Daoy (cell line): ENCODE data around the gene MON1B. TPM values are rescaled to one million over a fixed set of nuclear protein-coding genes. Genes with fewer than 3 reads are reported as not detected.
A peak's percentile ranks its signal among the peaks of the same experiment; 100 is the strongest.
"Not testable (repeated sequence)": the region's sequence is repeated elsewhere in the genome, so short reads cannot be mapped to it uniquely, and the experiment has no call there.

Source experiments
- DNase-seq: peaks from one replicate; pipeline ENCODE4 v3.0.0-alpha.2; 2015; ENCODE audit warnings: low read depth
- total RNA-seq: library from RNA; depleted of rRNA; stranded (reverse); fragments of >200 nt; shearing (Covaris generic); gene quantifications from 2 replicates; pipeline ENCODE4 v1.2.3, GENCODE V29; 2014; rRNA removed

The MON1B gene
- 5.7 and 5.8 TPM in 2 replicates for total RNA-seq

DNA sequence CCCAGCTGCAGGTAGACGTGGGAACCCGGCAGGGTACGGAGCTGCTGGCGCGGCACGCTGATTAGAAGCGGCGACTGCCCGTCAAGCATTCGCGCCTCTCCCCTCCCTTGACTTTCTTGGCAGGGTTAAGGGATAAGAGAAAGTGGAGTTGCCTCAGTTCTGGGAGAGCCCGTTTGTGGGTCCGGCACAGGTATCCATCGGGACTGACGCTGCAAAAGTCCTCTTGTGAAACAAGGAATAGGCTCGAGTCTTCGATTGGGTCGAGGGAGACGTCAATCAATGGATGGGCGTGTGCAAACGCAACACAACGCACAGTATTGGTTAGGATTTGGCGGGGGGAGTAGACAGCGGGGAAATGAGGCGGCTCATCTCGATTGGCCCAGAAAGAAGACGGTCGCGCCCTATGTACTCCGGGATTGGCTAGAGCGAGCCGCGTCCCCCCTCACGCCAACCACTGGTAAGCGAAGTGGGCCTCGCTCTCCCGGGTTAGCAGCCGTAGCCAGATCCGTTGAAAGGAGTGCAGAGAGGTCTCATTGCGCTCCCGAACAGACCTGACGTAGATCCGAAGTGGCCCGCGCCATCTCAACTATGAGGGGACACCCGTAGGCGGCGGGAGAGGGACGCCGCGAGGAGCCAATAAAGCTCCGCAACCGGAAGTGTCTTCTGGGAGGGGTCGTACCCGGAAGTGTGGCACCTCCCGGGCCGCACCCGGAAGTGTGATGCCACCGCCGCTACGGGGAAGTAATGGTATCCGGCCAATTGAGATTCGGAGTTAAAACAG lies at the start of gene MON1B:
Gene MON1B, plus strand, starts transcription at position 713 of the 781 bp plus-strand sequence. CDS start 296 bp downstream, outside the sequence.
- DNase-seq: peak; percentile 98

DNA sequence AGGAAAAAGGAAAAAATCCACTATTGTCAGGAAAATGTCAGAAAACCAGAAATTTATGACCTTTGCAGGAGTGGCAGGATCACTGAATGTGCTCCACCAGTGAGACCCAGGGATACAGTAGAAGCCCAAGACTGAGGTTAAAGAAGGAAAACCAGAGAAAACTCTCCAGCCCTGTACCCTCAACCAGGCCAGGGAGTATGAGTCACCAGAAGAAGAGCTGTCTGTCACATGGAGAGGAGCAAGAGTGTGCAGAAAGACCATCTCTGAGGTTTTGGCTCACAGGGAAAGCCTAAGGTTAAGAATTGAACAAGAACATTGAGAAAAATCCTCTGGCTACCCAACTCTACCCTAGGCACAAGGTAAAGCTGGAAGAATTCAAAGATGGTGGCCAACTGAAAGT lies 47.6 kb upstream of the MON1B start:
- peak; percentile 5 for DNase-seq

DNA sequence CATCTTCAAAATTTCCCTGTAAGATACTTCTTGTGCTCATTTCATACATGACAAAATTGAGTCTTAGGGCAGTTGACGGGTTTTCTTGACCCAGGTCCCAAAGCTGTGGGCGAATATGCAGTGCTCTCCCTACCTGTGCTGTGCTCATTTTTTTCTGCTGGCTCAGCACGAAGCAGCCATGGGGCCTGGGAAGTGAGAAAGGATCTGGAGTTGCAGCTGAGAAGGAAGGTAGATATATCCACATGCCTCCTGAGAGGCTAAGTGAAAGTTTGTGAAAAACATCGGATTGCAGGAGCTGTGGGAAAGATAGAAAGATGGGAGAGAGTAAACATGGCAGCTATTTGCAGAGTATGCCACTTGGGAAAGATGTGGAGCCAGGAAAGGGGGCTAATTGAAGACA lies 42.9 kb upstream of the MON1B start:
- DNase-seq: no peak

DNA sequence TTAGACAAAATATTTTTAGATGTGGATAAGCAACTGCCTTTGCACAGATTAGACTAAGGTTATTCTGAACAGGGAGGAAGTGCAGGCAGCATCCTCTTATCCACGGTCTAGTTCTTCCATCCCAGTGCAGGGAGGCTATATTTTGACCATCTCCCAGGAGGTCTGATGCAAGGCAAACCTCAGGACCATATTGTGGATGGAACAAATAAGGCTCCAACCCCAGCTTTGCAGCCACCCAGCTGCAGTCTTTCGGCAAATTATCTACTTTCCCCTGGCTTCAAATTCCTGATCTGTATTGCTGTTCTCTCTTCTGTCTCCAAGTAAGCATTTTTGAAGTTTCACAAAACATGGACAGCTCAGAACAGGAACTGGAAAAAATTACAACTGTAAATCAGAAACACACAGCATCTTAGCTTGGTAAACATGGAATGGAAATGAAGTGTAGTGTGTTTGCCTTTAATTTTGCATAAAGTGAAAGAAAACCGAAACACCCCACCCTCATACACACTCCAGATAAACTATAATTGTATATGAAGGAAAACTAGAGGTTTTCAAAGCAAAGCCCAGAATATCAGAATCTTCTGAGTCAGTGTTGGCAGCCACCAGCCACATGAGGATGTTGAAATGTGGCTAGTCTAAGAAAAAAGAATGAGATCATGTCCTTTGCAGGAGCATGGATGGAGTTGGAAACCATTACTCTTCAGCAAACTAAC lies 33.5 kb upstream of the MON1B start:
- DNase-seq: no peak

DNA sequence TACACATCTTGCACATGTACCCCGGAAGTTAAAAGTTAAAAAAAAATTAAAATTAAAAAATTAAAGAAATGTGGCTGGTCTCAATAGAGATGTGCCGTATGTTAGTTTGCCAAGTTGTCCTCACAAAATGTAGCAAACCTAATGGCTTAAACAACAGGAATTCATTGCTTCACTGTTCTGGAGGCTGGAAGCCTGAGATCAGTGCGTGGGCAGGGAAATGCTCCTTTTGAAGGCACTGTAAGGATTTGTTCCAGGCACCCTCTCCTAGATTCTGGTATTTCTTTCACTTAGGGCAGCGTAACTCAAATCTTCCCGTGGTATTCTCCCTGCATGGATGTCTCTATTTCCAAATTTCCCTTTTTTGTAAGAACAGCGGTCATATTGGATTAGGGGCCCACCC lies 32.7 kb upstream of the MON1B start:
- DNase-seq: no peak

DNA sequence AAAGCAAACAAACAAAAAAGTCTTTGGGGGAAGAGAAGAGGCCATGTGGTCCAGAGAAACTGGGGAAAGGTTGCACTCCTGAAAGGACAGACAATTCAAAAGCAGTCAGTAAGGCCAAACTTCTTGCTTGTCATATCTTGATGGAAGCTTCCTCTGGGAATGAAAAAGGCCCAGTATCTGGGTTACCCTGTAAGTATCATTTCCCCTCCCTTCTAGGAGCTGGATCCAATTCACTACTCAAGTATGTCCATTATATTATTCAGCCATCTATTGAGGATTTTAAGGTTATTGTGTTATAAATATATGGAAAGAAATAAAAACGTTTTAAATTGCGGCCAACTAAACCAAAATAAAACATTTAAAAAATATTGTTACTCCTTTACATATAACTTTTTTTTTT lies 26.0 kb upstream of the MON1B start:
- no peak for DNase-seq

DNA sequence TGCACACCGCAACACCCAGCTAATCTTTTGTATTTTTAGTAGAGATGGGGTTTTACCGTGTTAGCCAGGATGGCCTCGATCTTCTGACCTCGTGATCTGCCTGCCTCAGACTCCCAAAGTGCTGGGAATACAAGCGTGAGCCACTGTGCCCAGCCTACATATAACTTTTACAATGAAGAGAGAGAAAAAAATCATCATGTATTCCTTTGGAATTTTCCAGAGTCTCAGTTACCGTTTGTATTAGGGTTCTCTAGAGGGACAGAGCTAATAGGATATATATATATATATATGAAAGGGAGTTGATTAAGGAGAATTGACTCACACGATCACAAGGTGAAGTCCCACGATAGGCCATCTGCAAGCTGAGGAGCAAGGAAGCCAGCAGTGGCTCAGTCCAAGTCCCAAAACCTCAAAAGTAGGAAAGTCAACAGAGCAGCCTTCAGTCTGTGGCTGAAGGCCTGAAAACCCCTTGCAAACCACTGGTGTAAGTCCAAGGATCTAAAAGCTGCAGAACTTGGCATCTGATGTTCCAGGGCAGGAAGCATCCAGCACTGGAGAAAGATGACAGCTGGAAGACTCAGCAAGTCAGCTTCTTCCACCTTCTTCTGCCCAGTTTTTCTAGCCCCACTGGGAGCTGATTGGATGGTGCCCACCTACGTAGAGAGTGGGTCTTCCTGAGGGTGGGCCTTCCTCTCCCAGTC lies 25.3 kb upstream of the MON1B start:
- not testable (repeated sequence) for DNase-seq

DNA sequence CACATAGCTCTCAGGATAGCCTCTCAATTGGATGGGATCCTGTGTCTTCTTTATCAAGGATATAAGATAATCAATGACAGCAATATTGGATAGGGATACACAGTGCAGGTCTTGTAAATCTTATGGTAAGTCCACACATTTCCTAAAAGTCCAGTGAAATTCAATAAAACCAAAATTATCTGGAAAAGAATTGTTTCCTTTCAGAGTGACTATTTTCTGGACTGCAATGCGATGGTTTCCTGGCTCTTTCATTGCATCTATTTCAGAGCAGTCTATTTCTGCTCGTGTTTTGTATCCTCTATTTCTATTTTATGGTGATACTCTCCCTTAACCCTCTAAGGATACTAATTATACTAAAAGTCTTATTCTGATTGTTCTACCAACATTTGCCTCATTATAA lies 24.3 kb upstream of the MON1B start:
- no peak for DNase-seq

DNA sequence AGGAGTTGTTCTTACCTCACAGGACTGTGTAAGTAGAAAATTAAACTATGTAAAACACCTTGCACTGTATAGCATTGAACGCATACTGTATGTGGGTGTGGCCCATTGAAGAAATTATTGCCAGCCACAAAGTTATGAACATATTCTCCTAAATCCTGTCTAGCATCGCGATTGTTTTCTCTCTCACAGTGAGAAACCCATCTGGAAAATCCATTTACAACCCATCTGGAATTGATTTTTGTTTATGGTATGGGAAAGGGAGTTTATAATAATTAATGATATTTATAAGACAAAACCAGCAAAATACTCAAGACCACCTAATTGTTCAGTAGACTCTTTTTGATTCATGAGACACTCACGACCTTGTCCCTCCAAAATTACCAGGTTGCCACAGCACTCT lies 22.1 kb upstream of the MON1B start:
- no peak for DNase-seq

DNA sequence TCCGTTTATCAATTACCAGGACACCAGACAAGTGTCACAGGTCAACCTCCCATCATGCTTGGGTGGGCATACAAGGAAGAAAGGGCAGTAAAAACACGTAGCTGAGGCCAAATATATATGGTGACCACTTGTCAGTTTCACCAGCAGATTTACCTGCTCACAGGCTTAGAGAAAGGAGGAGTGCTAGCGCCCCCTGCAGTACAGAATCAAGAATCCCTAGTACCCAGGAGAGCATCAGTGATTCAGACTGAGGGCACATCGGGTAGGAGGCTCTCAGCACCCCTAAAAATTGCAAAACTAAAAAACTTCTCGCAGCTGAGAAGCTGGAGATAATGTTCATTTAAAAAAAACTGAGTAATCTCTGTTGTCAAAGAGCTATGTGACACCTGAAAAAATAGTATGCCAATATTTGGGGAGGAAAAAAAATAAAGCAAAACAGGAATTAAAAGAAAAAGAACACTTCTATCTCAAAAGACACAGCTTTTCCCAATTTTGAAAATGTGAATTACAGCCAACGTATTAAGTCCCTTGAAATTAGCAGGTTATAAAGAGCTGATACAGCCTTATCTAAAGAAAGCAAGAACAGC lies 21.2 kb upstream of the MON1B start:
- peak; percentile 59 for DNase-seq

DNA sequence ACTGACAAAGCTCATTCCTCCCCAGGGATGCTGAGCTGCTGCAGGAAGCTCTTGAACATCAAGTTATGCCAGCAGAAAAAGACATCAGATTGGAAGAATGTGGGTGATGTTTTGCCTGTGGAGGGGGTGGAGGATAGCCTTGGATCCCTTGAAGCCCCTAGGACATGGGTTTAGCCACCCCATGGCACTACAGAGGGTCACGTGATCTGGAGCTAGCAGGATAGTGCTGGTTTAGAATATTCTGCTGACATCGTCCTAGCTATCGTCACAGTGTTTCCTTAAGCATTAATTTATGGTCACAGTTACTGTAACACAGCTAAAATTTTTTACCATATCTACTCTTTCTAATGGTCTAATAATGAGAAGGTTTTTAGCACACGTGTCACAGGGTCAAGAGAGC lies 20.2 kb upstream of the MON1B start:
- DNase-seq: no peak

DNA sequence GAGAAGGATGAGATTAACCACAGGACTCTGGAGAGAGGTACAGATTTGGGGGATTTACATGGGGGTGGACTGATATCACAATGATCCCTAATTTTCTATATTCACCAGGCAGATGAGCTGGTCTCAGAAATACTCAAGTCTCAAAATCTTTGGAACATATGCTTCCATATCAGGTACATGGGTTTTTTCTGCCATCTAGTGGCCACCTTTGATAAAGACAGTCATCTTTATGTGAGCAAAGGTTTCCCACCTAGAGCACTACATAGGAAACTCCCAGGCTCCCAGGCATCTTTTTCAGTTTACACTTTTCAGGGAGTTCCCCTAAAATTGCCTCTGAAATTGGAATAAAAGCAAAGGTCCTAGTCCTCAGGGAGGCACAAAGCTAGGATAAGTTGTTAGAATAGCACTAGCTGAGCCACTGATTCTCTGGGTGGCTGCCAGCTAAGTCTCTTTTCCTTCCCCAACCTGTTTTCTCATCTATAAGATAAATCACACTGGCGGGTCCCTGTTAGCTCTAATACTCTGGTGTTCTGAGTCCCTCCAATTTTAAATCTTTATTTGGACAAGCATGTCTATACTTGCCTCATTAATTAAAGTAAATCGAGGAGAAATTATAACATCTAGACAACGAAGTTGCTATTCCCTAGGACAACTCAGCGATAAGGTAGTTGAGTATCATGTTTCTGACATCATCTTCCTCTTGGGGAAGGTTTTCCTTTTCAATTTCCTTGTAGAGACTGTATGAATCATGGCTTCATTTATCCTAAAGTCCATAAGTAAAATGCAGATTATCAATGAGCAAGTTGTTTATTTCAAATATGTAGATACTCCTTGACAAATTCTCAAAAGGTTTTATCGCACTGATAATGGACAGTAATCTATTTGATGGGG lies 19.0 kb upstream of the MON1B start:
- peak; percentile 52 for DNase-seq

DNA sequence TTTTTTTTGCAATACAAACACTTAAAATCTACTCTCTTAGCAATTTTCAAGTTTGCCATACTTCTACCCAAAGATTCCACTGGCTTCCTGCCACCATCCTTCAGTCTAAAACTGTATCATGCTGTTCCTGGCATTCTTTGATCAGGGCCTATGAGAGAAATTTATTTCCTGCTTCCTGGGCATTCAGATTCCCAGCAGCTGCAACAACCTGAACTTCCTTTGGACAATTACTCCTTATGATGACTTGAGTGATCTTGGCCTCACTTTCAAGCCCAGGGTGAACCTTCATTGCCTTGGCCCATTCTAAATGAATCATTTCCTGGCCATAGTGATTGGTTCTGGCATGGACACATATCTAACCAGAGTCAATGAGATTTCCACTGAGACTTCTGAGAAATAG lies 18.0 kb upstream of the MON1B start:
- no peak for DNase-seq

DNA sequence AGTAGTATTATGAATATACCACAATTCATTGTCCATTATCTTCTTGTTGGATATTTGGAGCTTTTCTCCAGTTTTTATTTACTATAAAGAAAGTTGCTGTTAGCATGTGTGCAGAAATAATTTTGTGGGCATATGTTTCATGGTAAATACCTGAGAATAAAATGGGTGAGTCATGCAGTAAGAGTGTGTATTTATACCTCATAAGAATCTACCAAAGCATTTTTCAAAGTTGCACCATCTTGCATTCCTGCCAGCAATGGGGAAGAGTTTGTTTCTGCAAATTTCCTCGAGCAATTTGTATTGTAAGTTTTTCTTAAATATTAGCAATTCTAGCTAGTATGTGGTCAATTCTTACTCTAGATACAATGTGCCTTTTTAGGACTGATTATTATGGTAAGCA lies 7.9 kb upstream of the MON1B start:
- DNase-seq: no peak

DNA sequence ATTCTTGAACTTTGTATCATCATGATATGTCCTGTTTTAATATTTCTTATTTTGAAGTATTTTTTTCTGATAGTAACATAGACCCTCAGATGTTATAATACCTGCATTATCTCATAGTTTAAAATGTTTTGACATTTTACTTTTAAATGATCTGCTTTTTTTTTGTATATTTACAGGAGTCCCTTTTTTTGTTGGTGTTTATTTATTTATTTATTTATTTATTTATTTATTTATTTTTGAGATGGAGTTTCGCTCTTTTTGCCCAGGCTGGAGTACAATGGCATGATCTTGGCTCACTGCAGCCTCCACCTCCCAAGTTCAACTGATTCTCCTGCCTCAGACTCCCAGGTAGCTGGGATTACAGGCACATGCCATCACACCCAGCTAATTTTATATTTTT lies 4.7 kb upstream of the MON1B start:
- not testable (repeated sequence) for DNase-seq

DNA sequence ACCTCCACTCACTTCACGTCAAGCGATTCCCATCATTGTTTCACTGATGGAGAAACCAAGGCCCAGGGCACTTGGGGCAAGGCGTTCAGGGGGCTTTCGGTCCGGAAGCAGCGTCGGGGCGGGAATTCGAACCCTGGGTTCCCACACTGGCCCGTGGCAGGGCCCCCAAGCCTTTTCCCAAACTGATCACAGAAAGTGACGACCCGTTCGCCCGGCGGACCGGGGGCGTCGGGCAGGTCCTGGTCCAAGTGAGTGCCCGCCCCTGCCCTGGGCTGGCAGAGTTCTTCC lies 856 bp upstream of the MON1B start:
- DNase-seq: no peak

DNA sequence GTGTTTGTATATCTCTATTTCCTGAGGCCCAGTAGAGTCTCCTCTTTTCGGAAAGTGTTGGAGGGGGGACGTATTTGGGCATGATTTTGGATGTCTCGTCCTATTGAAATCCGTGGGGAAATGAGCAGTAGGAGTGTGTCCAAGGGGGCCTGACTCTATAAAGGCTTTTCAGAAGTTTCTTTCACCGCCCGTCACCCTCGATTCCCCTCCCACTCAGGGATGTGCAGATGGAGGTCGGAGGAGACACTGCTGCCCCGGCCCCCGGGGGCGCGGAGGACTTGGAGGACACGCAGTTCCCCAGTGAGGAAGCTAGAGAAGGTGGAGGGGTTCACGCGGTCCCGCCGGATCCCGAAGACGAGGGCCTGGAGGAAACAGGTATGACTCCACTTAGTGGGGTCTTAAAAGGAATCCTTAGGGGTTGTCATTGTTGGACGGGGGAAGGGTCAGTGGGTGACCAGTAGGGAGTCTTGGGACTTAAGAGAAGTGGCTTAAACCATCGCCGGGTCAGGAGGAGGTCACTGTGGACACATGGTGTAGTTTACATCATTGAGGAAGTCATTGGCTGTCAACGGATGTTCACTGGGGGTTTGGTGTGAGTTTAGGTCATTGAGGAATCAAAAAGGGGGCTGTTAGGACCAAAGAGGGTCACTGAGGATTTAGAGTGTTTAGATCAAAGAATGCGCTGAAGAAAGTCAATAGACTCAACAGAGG lies 424 bp downstream of the MON1B start:
- DNase-seq: peak; percentile 19

DNA sequence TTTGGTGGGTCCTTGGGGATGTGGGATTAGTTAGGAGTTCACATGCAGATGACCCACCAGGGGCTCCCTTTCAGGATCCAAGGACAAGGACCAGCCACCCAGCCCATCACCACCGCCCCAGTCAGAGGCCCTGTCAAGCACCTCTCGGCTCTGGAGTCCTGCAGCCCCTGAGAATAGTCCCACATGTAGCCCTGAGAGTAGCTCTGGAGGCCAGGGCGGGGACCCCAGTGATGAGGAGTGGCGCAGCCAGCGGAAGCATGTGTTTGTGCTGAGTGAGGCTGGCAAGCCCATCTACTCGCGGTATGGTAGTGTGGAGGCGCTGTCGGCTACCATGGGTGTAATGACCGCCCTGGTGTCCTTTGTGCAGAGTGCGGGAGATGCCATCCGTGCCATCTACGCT lies 2.4 kb downstream of the MON1B start:
- DNase-seq: no peak

DNA sequence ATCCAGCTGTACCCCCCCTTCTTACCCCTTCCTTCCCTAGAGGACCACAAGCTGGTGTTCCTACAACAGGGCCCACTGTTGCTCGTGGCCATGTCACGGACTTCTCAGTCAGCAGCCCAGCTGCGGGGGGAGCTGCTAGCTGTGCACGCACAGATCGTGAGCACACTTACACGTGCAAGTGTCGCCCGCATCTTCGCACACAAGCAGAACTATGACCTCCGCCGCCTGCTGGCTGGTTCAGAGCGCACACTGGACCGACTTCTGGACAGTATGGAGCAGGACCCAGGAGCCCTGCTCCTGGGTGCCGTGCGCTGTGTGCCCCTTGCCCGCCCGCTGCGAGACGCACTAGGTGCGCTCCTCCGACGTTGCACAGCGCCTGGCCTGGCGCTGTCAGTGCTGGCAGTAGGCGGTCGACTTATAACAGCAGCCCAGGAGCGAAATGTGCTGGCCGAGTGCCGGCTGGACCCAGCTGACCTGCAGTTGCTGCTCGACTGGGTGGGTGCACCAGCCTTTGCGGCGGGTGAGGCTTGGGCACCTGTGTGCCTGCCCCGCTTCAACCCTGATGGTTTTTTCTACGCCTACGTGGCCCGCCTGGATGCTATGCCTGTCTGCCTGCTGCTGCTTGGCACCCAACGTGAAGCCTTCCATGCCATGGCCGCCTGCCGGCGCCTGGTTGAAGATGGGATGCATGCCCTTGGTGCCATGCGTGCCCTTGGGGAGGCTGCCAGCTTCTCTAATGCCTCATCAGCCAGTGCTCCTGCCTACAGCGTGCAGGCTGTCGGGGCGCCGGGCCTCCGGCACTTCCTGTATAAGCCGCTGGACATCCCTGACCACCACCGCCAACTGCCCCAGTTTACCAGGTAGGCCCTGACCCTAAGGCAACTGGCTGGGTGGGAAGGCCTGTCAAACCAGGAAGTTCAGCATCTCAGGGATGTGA lies 3.6 kb downstream of the MON1B start:
- no peak for DNase-seq

DNA sequence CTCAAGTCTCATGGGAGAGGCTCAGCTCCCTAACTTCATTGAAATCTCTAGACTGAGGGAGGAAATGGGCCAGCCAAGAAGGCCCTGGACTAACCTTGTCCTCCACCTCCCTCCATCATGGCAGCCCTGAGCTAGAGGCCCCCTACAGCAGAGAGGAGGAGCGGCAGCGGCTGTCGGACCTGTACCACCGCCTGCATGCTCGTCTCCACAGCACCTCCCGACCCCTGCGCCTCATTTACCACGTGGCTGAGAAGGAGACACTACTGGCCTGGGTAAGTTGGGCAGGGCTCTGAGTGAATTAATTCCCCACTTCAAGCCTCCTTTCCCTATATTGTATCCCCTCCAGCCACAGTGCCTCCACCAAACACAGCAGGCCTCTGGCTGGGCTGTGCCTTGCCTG lies 4.4 kb downstream of the MON1B start:
- DNase-seq: no peak
